ENCODE results near the gene TPD52L1. TPM values are rescaled to one million over a fixed set of nuclear protein-coding genes. Genes with fewer than 3 reads are reported as not detected.

The TPD52L1 gene
- total RNA-seq, 4 donors from 2014 or later: 13.4 to 39.6 (median 21.2) TPM

GRCh38 chr6:125188037-125188436 is 34.5 kb downstream of the TPD52L1 start:
- TF ChIP-seq POLR2A (IDR thresholded peaks at IDR 0.05) (no peak), CTCF (IDR thresholded peaks at IDR 0.05) (no peak)
- DNase-seq: no peak
- Histone ChIP-seq H3K27ac (no peak overlapping the region), H3K9me3 (no peaks in the 10 kb centered on the region), H3K4me1 (no peaks in the 10 kb centered on the region), H3K27me3 (no peaks in the 10 kb centered on the region), H3K4me3 (no peak overlapping the region), H3K36me3 (no peaks in the 10 kb centered on the region)

GRCh38 chr6:125188594-125189203 is 35.1 kb downstream of the TPD52L1 start:
- Histone ChIP-seq H3K27me3 (no peaks in the 10 kb centered on the region), H3K9me3 (no peaks in the 10 kb centered on the region), H3K4me3 (no peak overlapping the region), H3K4me1 (no peaks in the 10 kb centered on the region), H3K36me3 (no peaks in the 10 kb centered on the region), H3K27ac (no peak overlapping the region)
- no peak for DNase-seq
- TF ChIP-seq POLR2A (IDR thresholded peaks at IDR 0.05): no peak
- no peak for TF ChIP-seq CTCF (IDR thresholded peaks at IDR 0.05)

- DNase-seq: no peak
Measured at GRCh38 chr6:125189494-125189893, 35.9 kb downstream of the TPD52L1 start.

GRCh38 chr6:125190667-125191066 is 37.1 kb downstream of the TPD52L1 start:
- TF ChIP-seq CTCF (IDR thresholded peaks at IDR 0.05): no peak
- Histone ChIP-seq H3K9me3 (no peaks in the 10 kb centered on the region), H3K27ac (no peak overlapping the region)

More at GRCh38 chr6:125189494-125189893, 35.9 kb downstream of the TPD52L1 start:
- Histone ChIP-seq H3K27ac (no peak overlapping the region), H3K36me3 (no peaks in the 10 kb centered on the region), H3K27me3 (no peaks in the 10 kb centered on the region), H3K9me3 (no peaks in the 10 kb centered on the region), H3K4me3 (no peak overlapping the region), H3K4me1 (no peaks in the 10 kb centered on the region)
- TF ChIP-seq POLR2A (IDR thresholded peaks at IDR 0.05) (no peak), CTCF (IDR thresholded peaks at IDR 0.05) (no peak)

GRCh38 chr6:125191916-125192609 is 38.5 kb downstream of the TPD52L1 start:
- Histone ChIP-seq H3K27me3 (no peaks in the 10 kb centered on the region), H3K9me3 (no peaks in the 10 kb centered on the region), H3K4me3 (no peak overlapping the region), H3K27ac (no peak overlapping the region), H3K36me3 (no peaks in the 10 kb centered on the region), H3K4me1 (peaks cover 0 to 7% (median 0%) of the 10 kb centered on the region in 4 donors)
- DNase-seq: peak in 2 of 3 donors; percentile 24 to 83
- TF ChIP-seq CTCF (IDR thresholded peaks at IDR 0.05) (peak; percentile 19 to 84 (median 66)), POLR2A (IDR thresholded peaks at IDR 0.05) (no peak)

More at GRCh38 chr6:125190667-125191066, 37.1 kb downstream of the TPD52L1 start:
- Histone ChIP-seq H3K4me1 (no peaks in the 10 kb centered on the region), H3K36me3 (no peaks in the 10 kb centered on the region), H3K27me3 (no peaks in the 10 kb centered on the region), H3K4me3 (no peak overlapping the region)
- no peak for DNase-seq
